Stimulated activated CD8-positive, alpha-beta memory T cell treated with anti-CD3 and anti-CD28 coated beads, Interleukin-2, amount 100 ng/mL, for 48 hours (primary cell): ENCODE results near the gene BHLHE40.

Experiments
- DNase-seq, 2 donors: peaks; one replicate each; pipeline ENCODE4 v3.0.0-alpha.2; 2020; ENCODE audit warnings: low read depth in 2 of 2

The BHLHE40 gene

GRCh38 chr3:5019411-5020241 is 40.4 kb downstream of the BHLHE40 start:
- DNase-seq, result peak; percentile 43 to 69

- DNase-seq, result no peak
These were observed 41.0 kb downstream of the BHLHE40 start for GRCh38 chr3:5020242-5020722.

GRCh38 chr3:5021116-5022092 is 42.2 kb downstream of the BHLHE40 start:
- no peak for DNase-seq

GRCh38 chr3:5022187-5022965 is 43.1 kb downstream of the BHLHE40 start:
- no peak for DNase-seq

GRCh38 chr3:5022966-5023776 is 43.9 kb downstream of the BHLHE40 start:
- no peak for DNase-seq

GRCh38 chr3:5023777-5024346 is 44.6 kb downstream of the BHLHE40 start:
- no peak for DNase-seq

- DNase-seq, result no peak
These were observed 46.8 kb downstream of the BHLHE40 start for GRCh38 chr3:5026046-5026362.

- DNase-seq, result no peak
These were observed 50.5 kb downstream of the BHLHE40 start for GRCh38 chr3:5029715-5030114.

GRCh38 chr3:5030152-5030551 is 50.9 kb downstream of the BHLHE40 start:
- DNase-seq, result no peak

- no peak for DNase-seq
These were observed 53.6 kb downstream of the BHLHE40 start for GRCh38 chr3:5032844-5033243.
